Omental fat pad (tissue), 4 donors: ENCODE data around the gene TSSC4. TPM values are rescaled to one million over a fixed set of nuclear protein-coding genes. Genes with fewer than 3 reads are reported as not detected.

Source experiments
- ATAC-seq: fragments of 150-250 bp; one replicate; pipeline ENCODE4 v1.9.1; 2016; ENCODE audit warnings: mild to moderate bottlenecking, moderate library complexity; ENCODE audit not compliant: low FRiP score
- DNase-seq: peaks from one replicate; pipeline ENCODE4 v3.0.0-alpha.2; 2019; ENCODE audit warnings: low spot score
- small RNA-seq: library from RNA; depleted of rRNA; stranded (forward); fragments of <200 nt; gene quantifications from one replicate; pipeline ENCODE3, GENCODE V24; 2016
- total RNA-seq, 4 donors: library from RNA; depleted of rRNA; stranded (reverse); fragments of >200 nt; gene quantifications; one replicate each; pipeline ENCODE4 v1.1.0, GENCODE V29; 2016
- TF ChIP-seq, protein P1 (sequence below), 3 donors: fragments of 450-650 bp; IDR thresholded peaks; one replicate each; pipeline ENCODE4 v1.5.1; 2016 to 2017; ENCODE audit warnings: antibody characterized with exemption in 3 of 3, mild to moderate bottlenecking in 3 of 3, moderate library complexity in 2 of 3

Gene TSSC4
- total RNA-seq, 4 donors from 2014 or later: 29.9 to 59.7 (median 33.5) TPM

- TF ChIP-seq, protein P1, sequence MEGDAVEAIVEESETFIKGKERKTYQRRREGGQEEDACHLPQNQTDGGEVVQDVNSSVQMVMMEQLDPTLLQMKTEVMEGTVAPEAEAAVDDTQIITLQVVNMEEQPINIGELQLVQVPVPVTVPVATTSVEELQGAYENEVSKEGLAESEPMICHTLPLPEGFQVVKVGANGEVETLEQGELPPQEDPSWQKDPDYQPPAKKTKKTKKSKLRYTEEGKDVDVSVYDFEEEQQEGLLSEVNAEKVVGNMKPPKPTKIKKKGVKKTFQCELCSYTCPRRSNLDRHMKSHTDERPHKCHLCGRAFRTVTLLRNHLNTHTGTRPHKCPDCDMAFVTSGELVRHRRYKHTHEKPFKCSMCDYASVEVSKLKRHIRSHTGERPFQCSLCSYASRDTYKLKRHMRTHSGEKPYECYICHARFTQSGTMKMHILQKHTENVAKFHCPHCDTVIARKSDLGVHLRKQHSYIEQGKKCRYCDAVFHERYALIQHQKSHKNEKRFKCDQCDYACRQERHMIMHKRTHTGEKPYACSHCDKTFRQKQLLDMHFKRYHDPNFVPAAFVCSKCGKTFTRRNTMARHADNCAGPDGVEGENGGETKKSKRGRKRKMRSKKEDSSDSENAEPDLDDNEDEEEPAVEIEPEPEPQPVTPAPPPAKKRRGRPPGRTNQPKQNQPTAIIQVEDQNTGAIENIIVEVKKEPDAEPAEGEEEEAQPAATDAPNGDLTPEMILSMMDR (IDR thresholded peaks at IDR 0.05): no peak
- DNase-seq (no peak), ATAC-seq (no peak)
Measured at GRCh38 chr11:2449548-2450320, 49.2 kb downstream of the TSSC4 start.

- DNase-seq (no peak), ATAC-seq (no peak)
- TF ChIP-seq, protein P1 (IDR thresholded peaks at IDR 0.05): no peak
Measured at GRCh38 chr11:2450321-2451041, 49.9 kb downstream of the TSSC4 start.

DNA sequence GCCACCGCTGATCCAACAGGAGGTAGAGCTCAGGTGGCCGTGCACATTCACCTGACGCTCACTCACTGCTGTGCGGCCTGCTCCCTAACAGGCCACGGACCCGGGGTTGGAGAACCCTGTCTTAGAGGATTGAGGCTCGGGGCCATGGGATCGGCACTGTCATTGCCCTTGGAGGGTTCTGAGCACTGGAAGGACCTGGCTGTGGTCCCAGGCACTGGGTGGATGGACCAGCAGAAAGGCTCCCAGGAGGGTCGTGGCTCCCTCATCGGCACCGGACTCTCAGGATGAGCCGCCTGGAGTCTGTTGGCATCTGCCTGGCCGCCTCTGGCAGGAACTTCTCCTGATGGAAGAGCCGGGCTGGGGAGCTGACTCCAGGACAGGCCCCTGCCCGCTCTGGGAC is 50.8 kb downstream of the TSSC4 start:
- no peak for ATAC-seq
- no peak for DNase-seq
- TF ChIP-seq, protein P1 (IDR thresholded peaks at IDR 0.05): no peak

GRCh38 chr11:2451916-2452315 is 51.4 kb downstream of the TSSC4 start:
- ATAC-seq: no peak
- no peak for DNase-seq
- TF ChIP-seq, protein P1 (IDR thresholded peaks at IDR 0.05): no peak

DNA sequence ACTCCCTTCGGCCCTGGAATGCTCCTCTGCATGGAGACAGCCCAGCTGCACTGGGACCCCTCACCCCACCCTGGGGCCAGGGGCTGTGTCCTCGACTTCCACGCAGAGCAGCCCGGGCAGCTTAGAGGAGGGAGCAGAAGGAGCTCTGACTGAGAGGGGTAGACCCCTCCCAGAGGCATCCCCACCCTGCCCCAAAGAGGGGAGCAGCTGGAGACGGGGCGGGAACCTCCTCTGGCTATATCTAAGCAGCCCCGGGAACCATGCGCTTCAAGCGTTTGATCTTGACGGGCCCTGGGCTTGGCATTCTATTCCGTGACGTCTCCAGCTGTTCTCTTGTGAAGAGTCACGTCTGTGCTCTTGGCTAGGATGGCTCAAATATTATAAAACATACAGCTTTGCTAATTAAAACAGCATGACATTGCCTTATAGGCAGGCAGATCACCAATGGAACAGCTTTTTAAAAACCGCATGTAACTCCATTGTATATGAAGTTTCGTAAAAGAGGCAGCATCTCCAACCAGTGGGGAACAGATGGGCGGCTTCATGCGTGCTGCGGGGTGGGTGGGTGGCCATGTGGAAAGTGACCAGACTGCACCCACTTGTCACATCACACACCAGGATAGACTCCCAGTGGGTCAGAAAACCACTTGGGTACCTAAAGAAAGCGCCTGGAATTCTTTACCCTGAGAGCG is 51.9 kb downstream of the TSSC4 start:
- ATAC-seq (no peak), DNase-seq (no peak)
- TF ChIP-seq, protein P1 (IDR thresholded peaks at IDR 0.05): no peak

GRCh38 chr11:2453436-2453835 is 52.9 kb downstream of the TSSC4 start:
- TF ChIP-seq, protein P1 (IDR thresholded peaks at IDR 0.05): no peak
- DNase-seq: no peak
- ATAC-seq: no peak

Small RNAs within 50 kb of the gene (small RNA-seq; reads per million reads assigned to genes)
- gene RF00019: not detected

Other genes with a start within 250 kb of the TSSC4 start
- not detected for gene INS, start 239.5 kb upstream of the TSSC4 start, total RNA-seq
- not detected for gene TH, start 228.9 kb upstream of the TSSC4 start, total RNA-seq
- gene ASCL2, start 130.2 kb upstream of the TSSC4 start, total RNA-seq: 1 to 10 TPM in 1 of 4 donors, under 1 TPM in 1, not detected in 2; 0.24 to 2.6 TPM
- 1 to 10 TPM; 1.1 to 2.8 (median 1.2) TPM for gene C11orf21, start 98.8 kb upstream of the TSSC4 start, total RNA-seq
- 1 to 10 TPM in 3 of 4 donors, under 1 TPM in 1; 0.19 to 6.4 (median 2.7) TPM for gene TSPAN32, start 98.7 kb upstream of the TSSC4 start, total RNA-seq
- gene CD81, start 23.4 kb upstream of the TSSC4 start, total RNA-seq: 100 to 1,000 TPM; 540 to 765 (median 577) TPM
- under 1 TPM in 1 of 4 donors, not detected in 3; 0.63 TPM for gene TRPM5, start 43.8 kb downstream of the TSSC4 start, total RNA-seq
- 1 to 10 TPM; 4.5 to 5.9 (median 5.2) TPM for gene KCNQ1, start 44.3 kb downstream of the TSSC4 start, total RNA-seq